Subcutaneous abdominal adipose tissue (tissue), 5 donors: ENCODE data around the gene METTL17.

Experiments
- H3K27ac ChIP-seq: one replicate; pipeline ENCODE4 v1.7.0; 2013; ENCODE audit warnings: low read depth, mild to moderate bottlenecking, inconsistent platforms, low read length, moderate library complexity
- H3K27me3 ChIP-seq, 5 donors: one replicate each; pipeline ENCODE4 v1.7.0; 2013; ENCODE audit warnings: low read length in 5 of 5, inconsistent platforms in 1 of 5; ENCODE audit not compliant: control insufficient read depth in 5 of 5, insufficient read depth in 4 of 5
- H3K36me3 ChIP-seq, 5 donors: one replicate each; pipeline ENCODE4 v1.7.0; 2013; ENCODE audit warnings: low read length in 5 of 5; ENCODE audit not compliant: control insufficient read depth in 5 of 5, insufficient read depth in 5 of 5
- H3K4me1 ChIP-seq, 5 donors: one replicate each; pipeline ENCODE4 v1.7.0; 2013; ENCODE audit warnings: low read length in 5 of 5, mild to moderate bottlenecking in 3 of 5, moderate library complexity in 1 of 5; ENCODE audit not compliant: control insufficient read depth in 5 of 5, insufficient read depth in 5 of 5
- H3K4me3 ChIP-seq, 5 donors: one replicate each; pipeline ENCODE4 v1.7.0; 2013; ENCODE audit warnings: low read length in 5 of 5, low read depth in 1 of 5
- H3K9ac ChIP-seq, 5 donors: one replicate each; pipeline ENCODE4 v1.7.0; 2013; ENCODE audit warnings: low read length in 5 of 5, mild to moderate bottlenecking in 4 of 5, moderate library complexity in 3 of 5
- H3K9me3 ChIP-seq, 5 donors: one replicate each; pipeline ENCODE4 v1.7.0; 2013; ENCODE audit warnings: low read length in 5 of 5; ENCODE audit not compliant: control insufficient read depth in 5 of 5
- donor health status: healthy.
- donor health status: healthy.
- donor health status: healthy.
- donor health status: healthy.
- donor health status: healthy.

METTL17 gene

GRCh38 chr14:21022686-21023085 lies 32.9 kb downstream of the METTL17 start:
- Histone ChIP-seq H3K4me1 (peaks cover 3 to 42% (median 33%) of the 10 kb centered on the region in 5 donors), H3K4me3 (peak overlapping the region in 4 of 5 donors; percentile 75 to 87 (median 82)), H3K27me3 (no peaks in the 10 kb centered on the region), H3K9ac (peak overlapping the region in 2 of 5 donors; percentile 41 to 84), H3K27ac (no peak overlapping the region), H3K36me3 (peaks cover 3 to 45% (median 40%) of the 10 kb centered on the region in 5 donors), H3K9me3 (no peaks in the 10 kb centered on the region)

GRCh38 chr14:21023174-21023573 lies 33.4 kb downstream of the METTL17 start:
- Histone ChIP-seq H3K4me3 (peak overlapping the region in 4 of 5 donors; percentile 75 to 87 (median 82)), H3K9me3 (no peaks in the 10 kb centered on the region), H3K36me3 (peaks cover 3 to 40% (median 35%) of the 10 kb centered on the region in 5 donors), H3K27ac (peak overlapping the region; percentile 65), H3K27me3 (no peaks in the 10 kb centered on the region), H3K4me1 (peaks cover 3 to 42% (median 33%) of the 10 kb centered on the region in 5 donors), H3K9ac (peak overlapping the region in 2 of 5 donors; percentile 77 to 84)

GRCh38 chr14:21023817-21024584 lies 34.2 kb downstream of the METTL17 start:
- H3K4me3 ChIP-seq, result peak overlapping the region; percentile 75 to 87 (median 82)
- peak overlapping the region; percentile 66 to 84 (median 71) for H3K9ac ChIP-seq
- H3K27me3 ChIP-seq, result no peaks in the 10 kb centered on the region
- H3K4me1 ChIP-seq, result peaks cover 3 to 42% (median 33%) of the 10 kb centered on the region in 5 donors
- no peaks in the 10 kb centered on the region for H3K9me3 ChIP-seq
- H3K36me3 ChIP-seq, result peaks cover under 1 to 32% (median 27%) of the 10 kb centered on the region in 5 donors
- H3K27ac ChIP-seq, result peak overlapping the region; percentile 65

- H3K4me1 ChIP-seq, result peaks cover 3 to 42% (median 33%) of the 10 kb centered on the region in 5 donors
- peak within 1 kb of the TSS; percentile 77 to 87 (median 82) for H3K4me3 ChIP-seq
- peaks cover 0 to 24% (median 19%) of the 10 kb centered on the region in 5 donors for H3K36me3 ChIP-seq
- H3K9ac ChIP-seq, result peak within 1 kb of the TSS; percentile 66 to 84 (median 71)
- H3K27ac ChIP-seq, result peak within 1 kb of the TSS; percentile 65
- H3K9me3 ChIP-seq, result no peaks in the 10 kb centered on the region
- no peaks in the 10 kb centered on the region for H3K27me3 ChIP-seq
Observed at GRCh38 chr14:21024585-21025370, 35.0 kb downstream of the METTL17 start, which contains the start of gene NDRG2. Gene NDRG2 (minus strand): TSS chr14:21025061. CDS start chr14:21023315, 1,746 bp downstream.

GRCh38 chr14:21025371-21026273 lies 35.8 kb downstream of the METTL17 start:
- peaks cover 3 to 42% (median 33%) of the 10 kb centered on the region in 5 donors for H3K4me1 ChIP-seq
- H3K9ac ChIP-seq, result peak overlapping the region in 3 of 5 donors; percentile 33 to 65 (median 43)
- H3K36me3 ChIP-seq, result peaks cover 0 to 18% (median 14%) of the 10 kb centered on the region in 5 donors
- no peaks in the 10 kb centered on the region for H3K27me3 ChIP-seq
- H3K4me3 ChIP-seq, result peak overlapping the region; percentile 61 to 84 (median 77)
- peak overlapping the region; percentile 62 for H3K27ac ChIP-seq
- H3K9me3 ChIP-seq, result no peaks in the 10 kb centered on the region

- Histone ChIP-seq H3K27me3 (no peaks in the 10 kb centered on the region), H3K9ac (peak overlapping the region in 1 of 5 donors; percentile 48), H3K27ac (peak overlapping the region; percentile 35), H3K4me1 (peaks cover 3 to 42% (median 33%) of the 10 kb centered on the region in 5 donors), H3K4me3 (peak overlapping the region in 1 of 5 donors; percentile 25), H3K36me3 (peaks cover 0 to 10% (median 6%) of the 10 kb centered on the region in 5 donors), H3K9me3 (no peaks in the 10 kb centered on the region)
Observed at GRCh38 chr14:21026274-21026987, 36.7 kb downstream of the METTL17 start.

GRCh38 chr14:21026988-21027315 lies 37.2 kb downstream of the METTL17 start:
- Histone ChIP-seq H3K27me3 (no peaks in the 10 kb centered on the region), H3K36me3 (peaks cover 0 to 5% (median under 1%) of the 10 kb centered on the region in 5 donors), H3K9me3 (no peaks in the 10 kb centered on the region), H3K4me3 (no peak overlapping the region), H3K27ac (peak overlapping the region; percentile 35), H3K4me1 (peaks cover 3 to 42% (median 33%) of the 10 kb centered on the region in 5 donors), H3K9ac (no peak overlapping the region)

- no peak within 1 kb of the TSS for H3K27ac ChIP-seq
- no peak within 1 kb of the TSS for H3K9ac ChIP-seq
- no peak within 1 kb of the TSS for H3K4me3 ChIP-seq
- H3K27me3 ChIP-seq, result no peaks in the 10 kb centered on the region
- peaks cover 0 to 16% (median 9%) of the 10 kb centered on the region in 5 donors for H3K4me1 ChIP-seq
- H3K36me3 ChIP-seq, result no peaks in the 10 kb centered on the region
- no peaks in the 10 kb centered on the region for H3K9me3 ChIP-seq
Observed at GRCh38 chr14:21029917-21030316, 40.1 kb downstream of the METTL17 start, which contains the start of gene TPPP2. Gene TPPP2 (plus strand): TSS chr14:21030217. CDS start chr14:21030582, 365 bp downstream.

- H3K9ac ChIP-seq, result no peak overlapping the region
- H3K27ac ChIP-seq, result no peak overlapping the region
- H3K36me3 ChIP-seq, result no peaks in the 10 kb centered on the region
- no peaks in the 10 kb centered on the region for H3K9me3 ChIP-seq
- no peaks in the 10 kb centered on the region for H3K27me3 ChIP-seq
- H3K4me1 ChIP-seq, result peaks cover 0 to 13% (median 5%) of the 10 kb centered on the region in 5 donors
- H3K4me3 ChIP-seq, result no peak overlapping the region
Observed at GRCh38 chr14:21030531-21030930, 40.8 kb downstream of the METTL17 start.
